Neutrophil (primary cell): ENCODE data around the gene STARD10.

Source experiments
- H3K27ac ChIP-seq: fragments of 200-600 bp; sonication (generic); 2 replicates; pipeline ENCODE4 v1.5.1; 2016; ENCODE audit warnings: mild to moderate bottlenecking, moderate library complexity
- H3K27me3 ChIP-seq: fragments of 200-600 bp; sonication (generic); 2 replicates; pipeline ENCODE4 v1.6.0; 2016; ENCODE audit warnings: mild to moderate bottlenecking
- H3K36me3 ChIP-seq: fragments of 200-600 bp; sonication (generic); 2 replicates; pipeline ENCODE4 v1.5.1; 2017
- H3K4me1 ChIP-seq, 2 experiments: fragments of 200-600 bp in 1 of 2; sonication (generic) in 1 of 2; 1 replicate in 1 of 2; 2 replicates in 1 of 2; pipeline versions ENCODE4 v1.5.1 to v1.6.1; 2013 to 2016; ENCODE audit warnings: low read depth in 1 of 2, low read length in 1 of 2, mild to moderate bottlenecking in 1 of 2, moderate library complexity in 1 of 2; ENCODE audit not compliant: control insufficient read depth in 1 of 2, insufficient read depth in 1 of 2
- H3K4me3 ChIP-seq, 2 experiments: fragments of 200-600 bp in 1 of 2; sonication (generic) in 1 of 2; 1 replicate in 1 of 2; 2 replicates in 1 of 2; pipeline ENCODE4 v1.5.1; 2013 to 2016; ENCODE audit warnings: low read depth in 1 of 2, low read length in 1 of 2, mild to moderate bottlenecking in 1 of 2, moderate library complexity in 1 of 2
- H3K9me3 ChIP-seq: fragments of 200-600 bp; sonication (generic); 2 replicates; pipeline ENCODE4 v1.5.1; 2016
- TF ChIP-seq, protein P1 (sequence below): fragments of 200-600 bp; sonication (generic); IDR thresholded peaks from 2 replicates; pipeline ENCODE4 v1.5.1; 2016; ENCODE audit warnings: antibody characterized with exemption

STARD10 gene, protein sequence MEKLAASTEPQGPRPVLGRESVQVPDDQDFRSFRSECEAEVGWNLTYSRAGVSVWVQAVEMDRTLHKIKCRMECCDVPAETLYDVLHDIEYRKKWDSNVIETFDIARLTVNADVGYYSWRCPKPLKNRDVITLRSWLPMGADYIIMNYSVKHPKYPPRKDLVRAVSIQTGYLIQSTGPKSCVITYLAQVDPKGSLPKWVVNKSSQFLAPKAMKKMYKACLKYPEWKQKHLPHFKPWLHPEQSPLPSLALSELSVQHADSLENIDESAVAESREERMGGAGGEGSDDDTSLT

DNA sequence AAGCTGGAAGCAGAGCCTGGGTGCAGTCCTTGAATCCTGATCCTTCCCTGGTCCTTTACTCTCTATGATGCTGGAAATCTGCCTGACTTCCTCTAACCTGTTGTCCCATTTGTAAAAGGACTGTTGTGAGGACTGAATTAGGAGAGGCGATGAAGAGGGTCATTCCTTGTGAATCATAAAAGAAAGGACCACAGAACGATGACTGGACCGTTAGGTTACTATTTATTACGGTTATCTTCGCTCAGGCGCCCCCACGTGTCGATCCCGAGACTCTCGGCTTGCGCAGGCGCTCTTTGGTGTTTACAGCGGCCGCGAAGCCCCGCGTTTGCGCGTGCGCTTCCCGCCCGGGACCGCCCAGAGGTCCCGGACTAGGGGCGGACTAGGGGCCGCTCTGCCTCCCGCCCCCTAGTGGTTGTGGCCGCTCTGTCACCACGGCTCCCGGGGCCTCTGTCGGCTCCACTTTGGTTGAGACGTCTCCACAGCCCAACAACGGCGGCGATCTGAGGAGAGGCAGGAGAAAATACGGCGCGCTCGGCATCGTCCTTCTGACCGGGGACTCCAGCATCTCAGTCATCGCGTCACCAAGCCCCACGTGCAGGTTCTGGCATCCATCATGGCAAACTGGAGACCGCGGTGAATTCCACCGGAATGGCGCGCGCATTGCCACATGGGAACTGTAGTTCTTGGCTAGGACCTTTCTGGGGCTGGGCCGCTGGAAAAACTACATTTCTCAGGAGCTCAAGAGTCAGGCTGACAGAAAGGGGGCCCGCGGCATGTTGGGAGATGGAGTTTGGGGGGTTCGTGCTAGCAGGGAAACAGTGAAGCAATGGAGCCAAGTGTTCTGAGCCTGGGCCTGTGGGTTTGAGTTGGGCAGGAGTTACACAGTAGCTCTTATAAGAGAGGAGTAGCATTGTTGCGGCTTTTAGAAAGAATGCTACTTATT is at the start of gene STARD10:
TSS of gene STARD10 (minus strand) at position 623 of the 943 bp plus-strand sequence. CDS start 12,866 bp downstream, outside the sequence.
- peaks cover 53 to 57% of the 10 kb centered on the region in 2 experiments for H3K4me1 ChIP-seq
- TF ChIP-seq, protein P1, sequence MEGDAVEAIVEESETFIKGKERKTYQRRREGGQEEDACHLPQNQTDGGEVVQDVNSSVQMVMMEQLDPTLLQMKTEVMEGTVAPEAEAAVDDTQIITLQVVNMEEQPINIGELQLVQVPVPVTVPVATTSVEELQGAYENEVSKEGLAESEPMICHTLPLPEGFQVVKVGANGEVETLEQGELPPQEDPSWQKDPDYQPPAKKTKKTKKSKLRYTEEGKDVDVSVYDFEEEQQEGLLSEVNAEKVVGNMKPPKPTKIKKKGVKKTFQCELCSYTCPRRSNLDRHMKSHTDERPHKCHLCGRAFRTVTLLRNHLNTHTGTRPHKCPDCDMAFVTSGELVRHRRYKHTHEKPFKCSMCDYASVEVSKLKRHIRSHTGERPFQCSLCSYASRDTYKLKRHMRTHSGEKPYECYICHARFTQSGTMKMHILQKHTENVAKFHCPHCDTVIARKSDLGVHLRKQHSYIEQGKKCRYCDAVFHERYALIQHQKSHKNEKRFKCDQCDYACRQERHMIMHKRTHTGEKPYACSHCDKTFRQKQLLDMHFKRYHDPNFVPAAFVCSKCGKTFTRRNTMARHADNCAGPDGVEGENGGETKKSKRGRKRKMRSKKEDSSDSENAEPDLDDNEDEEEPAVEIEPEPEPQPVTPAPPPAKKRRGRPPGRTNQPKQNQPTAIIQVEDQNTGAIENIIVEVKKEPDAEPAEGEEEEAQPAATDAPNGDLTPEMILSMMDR = peak; percentile 98
- H3K4me3 ChIP-seq = peak within 1 kb of the TSS; percentile 62 to 86
- H3K36me3 ChIP-seq = no peaks in the 10 kb centered on the region
- H3K27ac ChIP-seq = peak within 1 kb of the TSS; percentile 98
- no peaks in the 10 kb centered on the region for H3K9me3 ChIP-seq
- H3K27me3 ChIP-seq = no peaks in the 10 kb centered on the region

DNA sequence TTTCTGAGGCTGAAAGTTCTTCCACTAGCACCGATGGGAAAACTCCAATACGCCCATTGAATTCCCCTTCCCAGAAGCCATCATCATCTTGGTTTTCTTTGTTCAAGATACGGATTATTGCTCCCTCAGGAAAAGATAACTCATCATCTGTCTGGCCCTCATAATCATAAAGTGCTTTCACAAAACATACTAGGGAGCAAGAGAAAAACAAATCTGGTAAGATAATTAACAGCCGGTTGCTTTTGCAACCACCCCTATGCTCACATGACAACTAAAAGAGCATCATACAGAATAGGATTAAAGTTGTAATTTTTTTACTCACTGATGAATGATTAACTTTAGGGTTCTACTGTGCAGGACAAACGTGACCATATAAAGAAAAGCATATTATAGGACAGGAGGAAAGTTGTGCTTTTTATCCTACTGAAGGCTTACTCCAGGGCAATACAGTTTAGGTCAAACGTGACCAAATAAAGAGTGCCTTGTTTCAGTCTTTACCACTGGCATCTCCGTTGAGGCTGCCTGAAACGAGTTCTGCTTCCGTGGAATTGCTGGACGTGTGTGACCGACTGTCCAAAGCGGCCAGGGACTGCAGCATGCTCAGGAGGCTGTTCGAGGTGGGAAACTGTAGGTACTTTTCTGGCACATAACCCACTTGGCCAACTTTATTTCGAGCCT is 48.9 kb upstream of the STARD10 start:
- no peaks in the 10 kb centered on the region for H3K4me1 ChIP-seq
- TF ChIP-seq, protein P1 = no peak
- peaks cover 80% of the 10 kb centered on the region for H3K36me3 ChIP-seq

GRCh38 chr11:72842126-72842525 is 48.3 kb upstream of the STARD10 start:
- no peak overlapping the region for H3K4me3 ChIP-seq
- H3K27ac ChIP-seq = no peak overlapping the region
- H3K4me1 ChIP-seq = no peaks in the 10 kb centered on the region
- no peaks in the 10 kb centered on the region for H3K27me3 ChIP-seq
- TF ChIP-seq, protein P1 = no peak
- H3K36me3 ChIP-seq = peaks cover 83% of the 10 kb centered on the region
- no peaks in the 10 kb centered on the region for H3K9me3 ChIP-seq

More for the DNA sequence above, 48.9 kb upstream of the STARD10 start:
- Histone ChIP-seq H3K27me3 (no peaks in the 10 kb centered on the region), H3K9me3 (no peaks in the 10 kb centered on the region), H3K27ac (no peak overlapping the region), H3K4me3 (no peak overlapping the region)

GRCh38 chr11:72841397-72841796 is 47.5 kb upstream of the STARD10 start:
- Histone ChIP-seq H3K9me3 (no peaks in the 10 kb centered on the region), H3K4me3 (no peak overlapping the region), H3K27ac (no peak overlapping the region), H3K36me3 (peaks cover 80% of the 10 kb centered on the region), H3K4me1 (peaks cover under 1 to 1% of the 10 kb centered on the region in 2 experiments), H3K27me3 (no peaks in the 10 kb centered on the region)
- TF ChIP-seq, protein P1 = no peak

- Histone ChIP-seq H3K27me3 (no peaks in the 10 kb centered on the region), H3K36me3 (peaks cover 85% of the 10 kb centered on the region), H3K9me3 (no peaks in the 10 kb centered on the region), H3K27ac (peak overlapping the region; percentile 19), H3K4me3 (no peak overlapping the region), H3K4me1 (peaks cover 7% of the 10 kb centered on the region in 2 experiments)
- TF ChIP-seq, protein P1 = no peak
Measured at GRCh38 chr11:72840780-72841179, 46.9 kb upstream of the STARD10 start.
